Fibroblast of skin of abdomen (primary cell): ENCODE measurements around the gene ARHGAP1. TPM values are rescaled to one million over a fixed set of nuclear protein-coding genes. Genes with fewer than 3 reads are reported as not detected.

Source experiments
- DNase-seq: peaks from one replicate; pipeline ENCODE4 v3.0.0-alpha.2; 2013
- polyA plus RNA-seq, 2 experiments: library from polyadenylated mRNA; unstranded; fragments of 120-200 nt; gene quantifications; one replicate each; pipeline ENCODE4 v1.2.1, GENCODE V29; 2013; ENCODE audit not compliant: insufficient read length in 2 of 2

ARHGAP1 gene
- polyA plus RNA-seq (2013, experiment 1 of 2; ENCODE audit: insufficient read length) = 88.9 TPM
- polyA plus RNA-seq (2013, experiment 2 of 2; ENCODE audit: insufficient read length) = 93.1 TPM

DNA sequence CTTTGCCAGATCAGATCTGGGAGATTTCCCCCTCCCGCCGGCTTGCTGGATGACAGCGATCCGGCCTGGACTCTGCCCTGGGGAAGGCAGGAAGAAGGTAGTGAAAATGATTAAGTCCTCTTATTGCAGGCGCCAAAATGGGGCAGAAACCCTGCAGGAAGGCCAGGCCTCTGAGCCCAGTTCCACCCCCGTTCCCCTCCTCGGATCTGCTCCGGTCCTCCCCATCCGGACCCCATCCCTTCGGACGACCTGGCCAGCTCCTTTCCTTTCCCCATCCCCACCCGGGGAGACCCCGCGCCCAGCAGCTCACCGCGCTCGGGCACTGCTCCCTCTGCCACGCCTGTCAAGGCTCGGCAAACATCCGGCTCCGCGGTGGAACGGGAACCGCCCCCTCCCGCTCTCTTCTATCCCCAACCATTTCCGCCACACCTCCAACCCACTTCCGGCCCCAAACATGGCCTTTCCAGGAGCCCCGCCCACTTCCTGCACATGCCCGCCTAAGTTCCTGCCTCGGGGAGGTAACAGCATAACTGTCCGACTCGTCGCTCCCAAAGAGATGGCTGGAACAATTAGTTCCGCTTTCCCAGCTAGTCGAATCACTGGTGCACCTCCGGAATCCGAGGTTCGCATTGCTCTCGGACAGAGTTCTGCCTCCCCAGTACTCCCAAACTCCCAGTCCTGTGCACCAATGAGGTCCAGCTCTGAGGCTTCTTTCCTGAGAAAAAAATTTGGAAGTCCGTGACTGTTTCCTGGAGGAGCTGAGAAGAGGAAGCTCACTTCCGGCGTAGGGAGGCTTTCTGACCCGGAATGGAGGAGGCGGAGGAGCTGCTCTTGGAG is at the start of gene ARHGAP1, which contains the start of gene ZNF408:
Gene ARHGAP1 (minus strand): TSS at position 379 of the 837 bp plus-strand sequence. CDS start 4,512 bp downstream, outside the sequence.
Gene ZNF408 (plus strand): TSS at position 791 of the 837 bp plus-strand sequence. CDS start 17 bp downstream, at position 808.
- DNase-seq = peak; percentile 98

DNA sequence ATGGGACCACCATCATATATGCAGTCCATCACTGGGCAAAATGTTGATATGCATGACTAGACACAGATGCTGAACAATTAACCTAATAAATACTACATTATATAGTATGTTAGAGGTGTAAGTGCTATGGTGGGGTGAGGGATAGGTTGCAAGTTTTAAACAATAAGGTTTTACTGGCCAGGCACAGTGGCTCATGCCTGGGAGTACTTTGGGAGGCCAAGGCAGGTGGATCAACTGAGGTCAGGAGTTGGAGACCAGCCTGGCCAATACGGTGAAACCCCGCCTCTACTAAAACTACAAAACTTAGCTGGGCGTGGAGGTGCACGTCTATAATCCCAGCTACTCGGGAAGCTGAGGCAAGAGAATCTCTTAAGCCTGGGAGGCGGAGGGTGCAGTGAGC is 46.7 kb upstream of the ARHGAP1 start:
- no peak for DNase-seq

DNA sequence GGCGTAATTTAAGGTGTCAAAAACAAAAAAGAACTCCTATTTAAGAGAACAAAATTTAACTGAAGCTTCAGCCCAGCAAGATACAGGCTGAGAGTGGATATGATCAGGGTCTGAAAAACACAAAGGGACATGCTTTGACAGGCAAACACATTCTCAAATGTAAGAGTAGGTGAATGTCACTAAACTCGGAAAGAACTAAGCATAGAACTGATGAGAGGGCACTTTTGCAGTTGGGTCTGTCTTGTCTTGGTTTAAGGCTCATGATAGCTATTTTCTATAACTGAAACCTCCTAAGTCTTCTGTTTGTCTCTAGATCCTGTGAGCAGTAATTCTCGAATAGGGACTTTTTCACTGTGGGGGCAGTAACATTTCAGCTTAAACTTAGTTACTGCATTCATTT is 45.6 kb upstream of the ARHGAP1 start:
- DNase-seq = no peak

GRCh38 chr11:46745328-46745727 is 44.9 kb upstream of the ARHGAP1 start:
- no peak for DNase-seq

DNA sequence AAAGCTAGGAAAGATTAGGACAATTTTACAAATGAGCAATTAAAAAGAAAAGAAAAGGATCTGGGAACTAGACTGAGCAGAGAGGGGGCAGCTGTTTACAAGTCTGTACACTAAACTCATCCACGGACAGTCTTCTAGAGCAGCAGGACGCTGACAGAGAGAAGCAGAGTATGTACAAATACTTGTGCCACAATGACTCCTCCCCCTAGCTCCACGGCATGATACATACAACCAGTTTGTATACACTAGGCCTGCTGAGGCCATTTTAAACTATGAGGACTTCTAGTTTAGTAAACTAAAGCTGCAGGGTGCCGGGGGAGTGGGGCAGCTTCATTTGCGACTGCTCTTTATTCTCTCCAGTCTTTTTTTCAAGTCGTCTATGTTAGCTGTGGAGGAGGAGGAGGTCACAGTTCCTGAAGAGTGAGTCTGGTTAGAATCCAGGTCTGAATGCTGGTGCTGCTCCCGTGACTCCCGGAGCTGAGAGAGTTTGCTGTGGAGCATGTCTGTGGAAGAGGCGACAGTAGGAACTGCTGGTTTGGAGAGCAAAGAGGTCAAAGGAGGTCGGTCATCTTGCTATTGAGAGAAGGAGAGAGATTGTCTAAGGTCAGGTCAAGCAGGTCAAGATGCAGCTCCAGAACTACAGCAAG is 43.4 kb upstream of the ARHGAP1 start:
- DNase-seq = no peak

DNA sequence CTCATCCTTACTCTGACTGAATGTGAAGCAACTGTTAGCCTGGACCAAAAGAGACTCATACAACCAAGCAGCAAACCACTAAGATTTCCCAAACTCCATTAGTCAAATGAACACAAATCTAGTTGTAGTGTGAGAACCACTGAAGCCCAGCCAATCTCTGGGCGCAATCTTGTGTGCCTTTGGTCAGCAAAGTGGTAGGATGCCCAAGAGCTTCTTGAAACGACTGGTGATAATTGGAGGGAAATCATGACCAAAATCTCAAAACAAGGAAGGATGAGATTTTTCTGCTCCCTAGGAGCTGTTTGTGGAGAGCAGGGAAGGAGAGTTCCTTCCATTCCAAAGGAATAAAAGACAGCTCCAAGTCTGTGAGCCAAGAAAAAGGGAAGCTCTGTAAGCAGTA is 42.6 kb upstream of the ARHGAP1 start:
- DNase-seq = no peak

GRCh38 chr11:46741600-46742484 is 41.4 kb upstream of the ARHGAP1 start:
- no peak for DNase-seq

GRCh38 chr11:46738887-46739286 is 38.5 kb upstream of the ARHGAP1 start:
- DNase-seq = no peak

DNA sequence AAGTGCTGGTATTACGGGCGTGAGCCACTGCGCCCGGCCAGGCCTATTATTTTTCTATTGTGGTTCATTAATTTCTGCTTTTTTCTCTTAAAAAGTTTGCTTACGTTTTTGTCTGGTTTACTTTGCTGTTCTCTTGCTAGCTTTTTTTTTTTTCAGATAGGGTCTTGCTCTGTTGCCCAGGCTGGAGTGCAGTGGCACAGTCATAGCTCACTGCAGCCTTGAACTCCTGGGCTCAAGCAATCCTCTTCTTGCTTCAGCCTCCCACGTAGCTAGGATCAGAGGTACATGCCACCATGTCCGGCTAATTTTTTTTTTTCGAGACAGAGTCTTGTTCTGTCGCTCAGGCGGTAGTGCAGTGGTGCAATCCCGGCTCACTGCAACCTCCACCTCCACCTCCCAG is 37.3 kb upstream of the ARHGAP1 start:
- no peak for DNase-seq

DNA sequence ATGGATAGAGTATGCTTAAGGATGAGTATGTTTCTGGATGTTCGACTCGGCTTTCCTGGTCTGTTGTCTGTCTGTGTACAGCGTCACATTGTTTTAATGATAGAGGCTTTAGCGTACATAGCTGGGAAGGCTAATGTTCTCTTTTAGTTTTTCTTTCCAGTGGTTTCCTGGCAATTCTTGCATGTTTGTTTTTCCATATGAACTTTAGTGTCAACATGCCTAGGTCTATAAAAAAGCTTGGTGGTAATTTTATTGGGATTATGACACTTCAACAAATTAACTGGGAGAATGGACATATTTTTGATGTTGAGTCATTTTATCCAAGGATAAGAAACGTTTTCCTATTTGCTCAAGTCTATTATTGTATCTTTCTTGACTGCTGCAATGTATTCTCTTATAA is 36.2 kb upstream of the ARHGAP1 start:
- DNase-seq = peak; percentile 20

- DNase-seq = no peak
Observed at GRCh38 chr11:46736146-46736545, 35.7 kb upstream of the ARHGAP1 start.

- DNase-seq = no peak
Observed at GRCh38 chr11:46733234-46733633, 32.8 kb upstream of the ARHGAP1 start.

GRCh38 chr11:46731545-46731944 is 31.1 kb upstream of the ARHGAP1 start:
- DNase-seq = no peak

- DNase-seq = peak; percentile 21
Observed at GRCh38 chr11:46729110-46730027, 28.9 kb upstream of the ARHGAP1 start.

GRCh38 chr11:46728659-46729040 is 28.2 kb upstream of the ARHGAP1 start:
- no peak for DNase-seq

GRCh38 chr11:46727952-46728658 is 27.7 kb upstream of the ARHGAP1 start:
- DNase-seq = no peak

DNA sequence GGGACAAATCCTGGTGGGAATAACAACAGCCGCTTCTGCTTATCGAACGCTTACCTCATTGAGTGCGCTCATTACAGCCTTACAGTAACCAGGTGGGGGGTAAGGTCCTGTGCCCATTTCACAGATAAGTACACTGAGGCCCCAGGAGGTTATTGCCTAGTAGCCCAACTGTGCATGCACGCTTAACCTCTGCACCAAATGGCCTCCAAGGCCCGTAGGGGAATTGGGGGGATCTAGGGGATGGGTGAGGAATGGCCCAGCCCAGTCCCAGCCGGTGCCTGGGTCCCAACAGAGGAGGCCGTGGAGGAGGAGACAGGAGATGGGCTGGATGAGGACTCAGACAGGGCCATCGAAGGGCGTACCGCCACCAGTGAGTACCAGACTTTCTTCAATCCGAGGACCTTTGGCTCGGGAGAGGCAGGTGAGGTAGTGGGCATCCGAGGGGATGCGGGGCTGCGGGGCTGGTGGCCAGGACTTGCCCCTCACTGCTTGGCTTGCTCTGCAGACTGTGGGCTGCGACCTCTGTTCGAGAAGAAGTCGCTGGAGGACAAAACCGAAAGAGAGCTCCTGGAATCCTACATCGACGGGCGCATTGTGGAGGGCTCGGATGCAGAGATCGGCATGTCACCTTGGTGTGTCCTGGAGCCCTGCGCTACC is 25.9 kb upstream of the ARHGAP1 start:
- DNase-seq = no peak

DNA sequence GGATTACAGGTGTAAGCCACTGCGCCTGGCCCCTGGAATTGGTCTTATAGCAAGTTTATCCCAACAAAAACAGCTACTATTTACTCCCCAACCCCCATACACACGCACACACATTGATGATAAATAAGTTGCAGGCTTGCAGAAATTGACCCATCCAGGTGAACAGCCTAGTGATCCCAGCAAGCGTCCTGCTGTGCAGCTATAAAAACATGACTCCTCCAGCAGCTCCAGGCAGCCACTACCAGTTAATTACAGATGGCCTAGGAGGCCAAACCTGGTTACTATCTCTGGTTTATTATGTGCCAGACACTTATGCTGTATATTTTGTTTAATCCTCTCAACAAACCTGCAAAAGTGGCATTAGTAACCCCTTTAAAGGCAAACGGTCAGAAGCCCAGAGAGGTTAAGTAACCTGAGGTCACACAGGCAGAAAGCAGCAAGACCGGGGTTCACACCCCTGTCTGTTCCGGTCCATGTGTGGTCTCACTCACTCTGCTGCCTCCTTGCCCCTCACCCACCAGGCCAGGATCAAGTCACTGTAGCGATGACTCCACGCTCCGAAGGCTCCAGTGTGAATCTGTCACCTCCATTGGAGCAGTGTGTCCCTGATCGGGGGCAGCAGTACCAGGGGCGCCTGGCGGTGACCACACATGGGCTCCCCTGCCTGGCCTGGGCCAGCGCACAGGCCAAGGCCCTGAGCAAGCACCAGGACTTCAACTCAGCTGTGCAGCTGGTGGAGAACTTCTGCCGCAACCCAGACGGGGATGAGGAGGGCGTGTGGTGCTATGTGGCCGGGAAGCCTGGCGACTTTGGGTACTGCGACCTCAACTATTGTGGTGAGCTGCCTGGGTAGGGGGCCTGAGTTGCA is 25.2 kb upstream of the ARHGAP1 start:
- no peak for DNase-seq

DNA sequence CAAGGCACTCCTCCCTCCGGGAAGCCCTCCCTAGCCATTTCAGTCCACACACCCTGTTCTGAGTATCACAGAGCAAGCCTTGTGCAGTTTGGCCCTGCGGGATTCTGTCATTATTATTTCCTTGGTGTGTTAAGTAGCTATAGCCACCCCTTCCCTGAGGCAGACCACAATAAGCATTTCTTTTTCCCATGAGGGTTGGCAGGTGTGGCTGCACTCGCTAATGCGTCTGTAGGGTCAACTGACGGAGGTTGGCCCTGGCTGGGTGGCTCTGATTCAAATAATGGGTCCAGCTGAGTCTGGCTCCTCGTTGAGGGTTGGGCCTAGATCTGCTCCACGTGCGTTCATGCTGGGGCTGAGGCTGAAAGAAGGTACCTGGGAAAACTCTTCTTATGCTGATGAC is 23.7 kb upstream of the ARHGAP1 start:
- no peak for DNase-seq

DNA sequence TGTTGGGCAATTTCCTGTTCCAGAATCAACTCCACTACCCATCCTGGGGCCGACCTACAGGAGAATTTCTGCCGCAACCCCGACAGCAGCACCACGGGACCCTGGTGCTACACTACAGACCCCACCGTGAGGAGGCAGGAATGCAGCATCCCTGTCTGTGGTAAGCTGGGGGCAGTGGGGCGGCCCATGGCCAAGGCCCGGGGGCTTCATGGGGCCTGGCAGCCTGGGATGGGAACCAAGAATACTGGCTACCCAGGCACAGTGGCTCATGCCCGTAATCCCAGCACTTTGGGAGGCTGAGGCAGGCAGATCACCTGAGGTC is 22.9 kb upstream of the ARHGAP1 start:
- DNase-seq = no peak
